Mesendoderm (in vitro differentiated cells): ENCODE results near the gene CDC25C.

Experiments used
- DNase-seq: peaks from one replicate; pipeline ENCODE4 v3.0.0; 2013
- H2AK5ac ChIP-seq: 2 replicates; pipeline ENCODE4 v1.6.1; 2013; ENCODE audit warnings: low read length, inconsistent platforms
- H2BK120ac ChIP-seq: 2 replicates; pipeline ENCODE4 v1.6.1; 2013; ENCODE audit warnings: low read depth, mild to moderate bottlenecking, low read length, moderate library complexity, mixed read lengths
- H2BK15ac ChIP-seq: replicated peaks from 2 replicates; pipeline ENCODE4 v1.6.1; 2013; ENCODE audit warnings: low read depth, mild to moderate bottlenecking, moderate library complexity
- H2BK5ac ChIP-seq: 2 replicates; pipeline ENCODE4 v1.6.1; 2013; ENCODE audit warnings: low read length, inconsistent platforms
- H3K18ac ChIP-seq: 2 replicates; pipeline ENCODE4 v1.6.1; 2013; ENCODE audit warnings: mild to moderate bottlenecking, low read length, mixed read lengths
- H3K23ac ChIP-seq: one replicate; pipeline ENCODE4 v1.6.1; 2013; ENCODE audit warnings: low read length
- H3K27ac ChIP-seq: 2 replicates; pipeline ENCODE4 v1.5.1; 2013; ENCODE audit warnings: low read depth, mild to moderate bottlenecking, inconsistent platforms, low read length, moderate library complexity
- H3K27me3 ChIP-seq: 2 replicates; pipeline ENCODE4 v1.6.1; 2013; ENCODE audit warnings: low read length, control low read depth, mild to moderate bottlenecking, inconsistent platforms; ENCODE audit not compliant: insufficient read depth, poor library complexity
- H3K36me3 ChIP-seq: 2 replicates; pipeline ENCODE4 v1.6.1; 2013; ENCODE audit warnings: low read length, inconsistent platforms; ENCODE audit not compliant: control insufficient read depth, insufficient read depth
- H3K4ac ChIP-seq: one replicate; pipeline ENCODE4 v1.6.1; 2013; ENCODE audit warnings: low read depth, mild to moderate bottlenecking, low read length, moderate library complexity
- H3K4me1 ChIP-seq: 2 replicates; pipeline ENCODE4 v1.6.1; 2013; ENCODE audit warnings: low read depth, low read length, inconsistent platforms; ENCODE audit not compliant: control insufficient read depth
- H3K4me2 ChIP-seq: 2 replicates; pipeline ENCODE4 v1.6.1; 2013; ENCODE audit warnings: low read length
- H3K4me3 ChIP-seq: 2 replicates; pipeline ENCODE4 v1.5.1; 2013; ENCODE audit warnings: mild to moderate bottlenecking, low read length
- H3K56ac ChIP-seq: one replicate; pipeline ENCODE4 v1.6.1; 2013; ENCODE audit warnings: low read length
- H3K79me1 ChIP-seq: 2 replicates; pipeline ENCODE4 v1.6.1; 2013; ENCODE audit warnings: low read length, inconsistent platforms
- H3K79me2 ChIP-seq: 2 replicates; pipeline ENCODE4 v1.6.1; 2013; ENCODE audit warnings: mild to moderate bottlenecking, low read length; ENCODE audit not compliant: control insufficient read depth, insufficient read depth
- H3K9ac ChIP-seq: 2 replicates; pipeline ENCODE4 v1.6.1; 2013; ENCODE audit warnings: low read length, inconsistent platforms
- H4K5ac ChIP-seq: one replicate; pipeline ENCODE4 v1.6.1; 2013; ENCODE audit warnings: low read length
- H4K8ac ChIP-seq: one replicate; pipeline ENCODE4 v1.6.1; 2013; ENCODE audit warnings: low read depth, mild to moderate bottlenecking, control low read depth, low read length, moderate library complexity
- WGBS: extraction: QIAGEN DNeasy Blood & Tissue Kit; methylation state at CpG from one replicate; pipeline ENCODE4 v1.1.7; 2013; ENCODE audit warnings: low lambda C conversion rate, missing lambda C conversion rate; ENCODE audit not compliant: insufficient coverage; ENCODE audit errors: extremely low coverage; 5-methylcytosine and 5-hydroxymethylcytosine counted together

The CDC25C gene

GRCh38 chr5:138274189-138274853 is 57.3 kb downstream of the CDC25C start, which contains the start of gene GFRA3:
GFRA3 (minus strand) TSS chr5:138274621; CDS start chr5:138274424, 197 bp downstream.
- no peak within 1 kb of the TSS for H3K27ac ChIP-seq
- no peak within 1 kb of the TSS for H2BK120ac ChIP-seq
- WGBS = no CpG with 5 or more reads among the region's 62 CpGs
- no peak within 1 kb of the TSS for H4K8ac ChIP-seq
- H4K5ac ChIP-seq = no peak within 1 kb of the TSS
- H3K36me3 ChIP-seq = no peaks in the 10 kb centered on the region
- H2BK15ac ChIP-seq = no peak within 1 kb of the TSS
- no peak within 1 kb of the TSS for H3K4ac ChIP-seq
- no peak within 1 kb of the TSS for H2AK5ac ChIP-seq
- H3K18ac ChIP-seq = no peak within 1 kb of the TSS
- peak; percentile 24 for DNase-seq
- H3K23ac ChIP-seq = no peak within 1 kb of the TSS
- no peaks in the 10 kb centered on the region for H3K4me1 ChIP-seq
- peak within 1 kb of the TSS; percentile 51 for H3K56ac ChIP-seq
- peaks cover 5% of the 10 kb centered on the region for H3K27me3 ChIP-seq
- no peak within 1 kb of the TSS for H3K4me3 ChIP-seq
- H3K79me2 ChIP-seq = no peaks in the 10 kb centered on the region
- H3K9ac ChIP-seq = peak within 1 kb of the TSS; percentile 12
- no peak within 1 kb of the TSS for H2BK5ac ChIP-seq
- no peaks in the 10 kb centered on the region for H3K79me1 ChIP-seq
- H3K4me2 ChIP-seq = peak within 1 kb of the TSS; percentile 5

GRCh38 chr5:138273834-138274188 is 57.8 kb downstream of the CDC25C start:
- Histone ChIP-seq H3K56ac (no peak overlapping the region), H2BK5ac (no peak overlapping the region), H3K36me3 (no peaks in the 10 kb centered on the region), H3K18ac (no peak overlapping the region), H3K4me3 (no peak overlapping the region), H2AK5ac (no peak overlapping the region), H3K4me2 (peak overlapping the region; percentile 5), H3K9ac (no peak overlapping the region), H4K8ac (no peak overlapping the region), H4K5ac (no peak overlapping the region), H3K79me1 (no peaks in the 10 kb centered on the region), H3K79me2 (no peaks in the 10 kb centered on the region), H3K23ac (no peak overlapping the region), H3K27ac (no peak overlapping the region), H2BK15ac (no peak overlapping the region), H3K4ac (no peak overlapping the region), H2BK120ac (no peak overlapping the region), H3K4me1 (no peaks in the 10 kb centered on the region), H3K27me3 (peaks cover 5% of the 10 kb centered on the region)
- WGBS = no CpG with 5 or more reads among the region's 6 CpGs
- DNase-seq = no peak

- H2BK120ac ChIP-seq = no peak overlapping the region
- H3K27ac ChIP-seq = no peak overlapping the region
- H3K23ac ChIP-seq = no peak overlapping the region
- H3K4me1 ChIP-seq = no peaks in the 10 kb centered on the region
- H2AK5ac ChIP-seq = no peak overlapping the region
- no peak overlapping the region for H4K8ac ChIP-seq
- H3K4me2 ChIP-seq = no peak overlapping the region
- no peak for DNase-seq
- no peaks in the 10 kb centered on the region for H3K79me2 ChIP-seq
- H3K4ac ChIP-seq = no peak overlapping the region
- H3K36me3 ChIP-seq = no peaks in the 10 kb centered on the region
- H3K4me3 ChIP-seq = no peak overlapping the region
- H3K56ac ChIP-seq = no peak overlapping the region
- H2BK15ac ChIP-seq = no peak overlapping the region
- H3K79me1 ChIP-seq = no peaks in the 10 kb centered on the region
- no peak overlapping the region for H4K5ac ChIP-seq
- H2BK5ac ChIP-seq = no peak overlapping the region
- H3K9ac ChIP-seq = no peak overlapping the region
- H3K18ac ChIP-seq = no peak overlapping the region
- H3K27me3 ChIP-seq = peaks cover 5% of the 10 kb centered on the region
- no CpG with 5 or more reads among the region's 4 CpGs for WGBS
These were observed 58.9 kb downstream of the CDC25C start for GRCh38 chr5:138272681-138273080.

GRCh38 chr5:138271281-138271680 is 60.3 kb downstream of the CDC25C start:
- Histone ChIP-seq H3K4me1 (no peaks in the 10 kb centered on the region), H3K4ac (no peak overlapping the region), H3K9ac (no peak overlapping the region), H3K18ac (no peak overlapping the region), H3K27me3 (peaks cover 5% of the 10 kb centered on the region), H2AK5ac (no peak overlapping the region), H3K4me2 (no peak overlapping the region), H4K8ac (no peak overlapping the region), H3K79me2 (no peaks in the 10 kb centered on the region), H4K5ac (no peak overlapping the region), H3K23ac (no peak overlapping the region), H3K4me3 (no peak overlapping the region), H2BK5ac (no peak overlapping the region), H2BK15ac (no peak overlapping the region), H2BK120ac (no peak overlapping the region), H3K56ac (no peak overlapping the region), H3K36me3 (no peaks in the 10 kb centered on the region), H3K79me1 (no peaks in the 10 kb centered on the region), H3K27ac (no peak overlapping the region)
- WGBS = no CpG with 5 or more reads among the region's 5 CpGs
- DNase-seq = no peak

GRCh38 chr5:138264183-138264582 is 67.4 kb downstream of the CDC25C start:
- DNase-seq = no peak
- Histone ChIP-seq H3K27ac (no peak overlapping the region), H3K79me1 (no peaks in the 10 kb centered on the region), H2BK120ac (no peak overlapping the region), H4K8ac (no peak overlapping the region), H3K23ac (no peak overlapping the region), H3K56ac (peak overlapping the region; percentile 25), H3K4ac (no peak overlapping the region), H3K4me3 (no peak overlapping the region), H3K4me2 (no peak overlapping the region), H3K27me3 (no peaks in the 10 kb centered on the region), H3K79me2 (no peaks in the 10 kb centered on the region), H3K18ac (no peak overlapping the region), H2BK5ac (no peak overlapping the region), H3K4me1 (no peaks in the 10 kb centered on the region), H3K36me3 (no peaks in the 10 kb centered on the region), H2AK5ac (no peak overlapping the region), H2BK15ac (no peak overlapping the region), H4K5ac (no peak overlapping the region), H3K9ac (no peak overlapping the region)
- WGBS = no CpG with 5 or more reads among the region's 8 CpGs

- no peak overlapping the region for H4K5ac ChIP-seq
- no peak overlapping the region for H3K4me2 ChIP-seq
- H3K79me1 ChIP-seq = no peaks in the 10 kb centered on the region
These were observed 68.0 kb downstream of the CDC25C start for GRCh38 chr5:138263581-138263980.

More at GRCh38 chr5:138263581-138263980, 68.0 kb downstream of the CDC25C start:
- no CpG with 5 or more reads among the region's 3 CpGs for WGBS
- Histone ChIP-seq H2BK5ac (no peak overlapping the region), H3K27ac (no peak overlapping the region), H3K79me2 (no peaks in the 10 kb centered on the region), H3K4me3 (no peak overlapping the region), H4K8ac (no peak overlapping the region), H2AK5ac (no peak overlapping the region), H3K27me3 (no peaks in the 10 kb centered on the region), H3K36me3 (no peaks in the 10 kb centered on the region), H3K56ac (no peak overlapping the region), H2BK120ac (no peak overlapping the region), H2BK15ac (no peak overlapping the region), H3K23ac (no peak overlapping the region), H3K18ac (no peak overlapping the region), H3K4ac (no peak overlapping the region), H3K4me1 (no peaks in the 10 kb centered on the region), H3K9ac (no peak overlapping the region)
- DNase-seq = no peak
